CD14-positive monocyte (primary cell): ENCODE results near the gene SLC9C1. TPM values are rescaled to one million over a fixed set of nuclear protein-coding genes. Genes with fewer than 3 reads are reported as not detected.

Experiments used
- DNase-seq, 3 donors: peaks; one replicate each; pipeline ENCODE4 v3.0.0-alpha.2; 2011 to 2022
- H2AFZ ChIP-seq: 2 replicates; pipeline ENCODE4 v1.6.0; 2012; ENCODE audit warnings: mild to moderate bottlenecking, low read depth, low read length, inconsistent platforms; ENCODE audit not compliant: insufficient read depth, poor library complexity, severe bottlenecking
- H3K27ac ChIP-seq, 2 donors: 1 replicate in 1 of 2; 2 replicates in 1 of 2; pipeline ENCODE4 v1.5.1; 2012 to 2013; ENCODE audit warnings: low read length in 2 of 2, control low read depth in 1 of 2, inconsistent platforms in 1 of 2, low read depth in 1 of 2, mild to moderate bottlenecking in 1 of 2
- H3K27me3 ChIP-seq, 2 donors: one replicate each; pipeline versions ENCODE4 v1.6.0 to v1.6.1; 2011 to 2013; ENCODE audit warnings: low read length in 2 of 2; ENCODE audit not compliant: control insufficient read depth in 2 of 2, insufficient read depth in 2 of 2
- H3K36me3 ChIP-seq, 2 donors: replicated peaks in 1 of 2; 1 replicate in 1 of 2; 2 replicates in 1 of 2; pipeline versions ENCODE4 v1.5.1 to v1.6.1; 2012 to 2013; ENCODE audit warnings: low read length in 2 of 2, control low read depth in 1 of 2, inconsistent platforms in 1 of 2, mild to moderate bottlenecking in 1 of 2; ENCODE audit not compliant: insufficient read depth in 2 of 2, control insufficient read depth in 1 of 2
- H3K4me1 ChIP-seq, 2 donors: 1 replicate in 1 of 2; 2 replicates in 1 of 2; pipeline versions ENCODE4 v1.5.1 to v1.6.1; 2012 to 2013; ENCODE audit warnings: low read length in 2 of 2, control low read depth in 1 of 2, inconsistent platforms in 1 of 2, mild to moderate bottlenecking in 1 of 2, moderate library complexity in 1 of 2; ENCODE audit not compliant: insufficient read depth in 2 of 2, control insufficient read depth in 1 of 2
- H3K4me2 ChIP-seq: replicated peaks from 2 replicates; pipeline ENCODE3; 2012; ENCODE audit warnings: low read length, moderate library complexity, mild to moderate bottlenecking; ENCODE audit not compliant: poor library complexity, severe bottlenecking; ENCODE audit errors: extremely low read depth
- H3K4me3 ChIP-seq, 3 experiments: fragments of 200-600 bp in 1 of 3; sonication (generic) in 1 of 3; replicated peaks in 1 of 3; 1 replicate in 2 of 3; 2 replicates in 1 of 3; pipeline ENCODE4 v1.5.1; 2011 to 2013; ENCODE audit warnings: low read length in 3 of 3, mild to moderate bottlenecking in 3 of 3, control low read depth in 2 of 3, low read depth in 2 of 3, inconsistent platforms in 1 of 3, moderate library complexity in 1 of 3
- H3K79me2 ChIP-seq: 2 replicates; pipeline ENCODE4 v1.6.0; 2012; ENCODE audit warnings: mild to moderate bottlenecking, control low read depth, inconsistent platforms, low read length, moderate library complexity; ENCODE audit not compliant: insufficient read depth
- H3K9ac ChIP-seq: 2 replicates; pipeline ENCODE4 v1.6.0; 2017; ENCODE audit warnings: low read length, mild to moderate bottlenecking; ENCODE audit not compliant: insufficient read depth, poor library complexity, severe bottlenecking
- H3K9me3 ChIP-seq, 2 donors: replicated peaks in 1 of 2; 1 replicate in 1 of 2; 2 replicates in 1 of 2; pipeline versions ENCODE4 v1.5.1 to v1.6.1; 2012 to 2013; ENCODE audit warnings: low read length in 2 of 2, control low read depth in 1 of 2; ENCODE audit not compliant: control insufficient read depth in 1 of 2, insufficient read depth in 1 of 2
- H4K20me1 ChIP-seq: 2 replicates; pipeline ENCODE4 v1.6.0; 2012; ENCODE audit warnings: mild to moderate bottlenecking, low read length, control low read depth, moderate library complexity; ENCODE audit not compliant: insufficient read depth
- H3K27ac Mint-ChIP-seq, 7 donors: one replicate each; pipeline ENCODE4 v1.8.0; 2020; ENCODE audit warnings: mild to moderate bottlenecking in 7 of 7, mixed read lengths in 7 of 7, moderate library complexity in 6 of 7, inconsistent platforms in 2 of 7
- H3K27me3 Mint-ChIP-seq, 3 donors: one replicate each; pipeline ENCODE4 v1.8.0; 2021 to 2022; ENCODE audit warnings: low read depth in 3 of 3, mild to moderate bottlenecking in 3 of 3, mixed read lengths in 3 of 3, moderate library complexity in 3 of 3, inconsistent platforms in 1 of 3
- H3K36me3 Mint-ChIP-seq, 2 donors: one replicate each; pipeline ENCODE4 v1.8.0; 2020; ENCODE audit warnings: mixed read lengths in 2 of 2, inconsistent platforms in 1 of 2, mild to moderate bottlenecking in 1 of 2
- H3K4me1 Mint-ChIP-seq: one replicate; pipeline ENCODE4 v1.8.0; 2020; ENCODE audit warnings: mild to moderate bottlenecking, mixed read lengths
- H3K4me3 Mint-ChIP-seq, 2 donors: one replicate each; pipeline ENCODE4 v1.8.0; 2020; ENCODE audit warnings: mild to moderate bottlenecking in 2 of 2, mixed read lengths in 2 of 2, moderate library complexity in 1 of 2
- H3K9me3 Mint-ChIP-seq, 7 donors: one replicate each; pipeline ENCODE4 v1.8.0; 2020 to 2022; ENCODE audit warnings: mixed read lengths in 7 of 7, mild to moderate bottlenecking in 6 of 7, moderate library complexity in 6 of 7, inconsistent platforms in 2 of 7
- CTCF ChIP-seq: fragments of 200-600 bp; IDR thresholded peaks from one replicate; pipeline ENCODE4 v1.8.0; 2022; ENCODE audit warnings: antibody characterized with exemption, mild to moderate bottlenecking
- WGBS: methylation state at CpG from one replicate; pipeline ENCODE4 v1.1.5; 2013; ENCODE audit warnings: missing lambda C conversion rate; ENCODE audit not compliant: insufficient coverage; 5-methylcytosine and 5-hydroxymethylcytosine counted together
- intact Hi-C, 2 donors: fragments of 100-400 bp; cut with micrococcal nuclease; formaldehyde crosslinking; loops; one replicate each; pipeline versions ENCODE4 v1.15.0 to v1.15.1; 2023
- polyA plus RNA-seq, 3 donors: library from polyadenylated mRNA; depleted of rRNA in 1 of 3; unstranded in 2 of 3; stranded (reverse) in 1 of 3; fragments of 300-500 nt in 2 of 3; fragments of >200 nt in 1 of 3; fragmentation: Illumina TruSeq in 2 of 3; gene quantifications; 1 replicate in 2 of 3; 2 replicates in 1 of 3; pipeline ENCODE4 v1.2.3, GENCODE V29; 2012 to 2021

SLC9C1 gene
- polyA plus RNA-seq, 3 donors: not detected

GRCh38 chr3:112122870-112123269 is 171.1 kb downstream of the SLC9C1 start:
- DNase-seq: no peak
- Histone ChIP-seq H3K27me3 (no peaks in the 10 kb centered on the region), H3K27ac (no peak overlapping the region), H4K20me1 (no peaks in the 10 kb centered on the region), H3K36me3 (no peaks in the 10 kb centered on the region), H3K4me1 (peaks cover 36 to 48% of the 10 kb centered on the region in 2 donors), H3K4me3 (no peak overlapping the region), H3K4me2 (no peak overlapping the region), H2AFZ (no peak overlapping the region), H3K79me2 (no peaks in the 10 kb centered on the region), H3K9ac (no peak overlapping the region), H3K9me3 (no peaks in the 10 kb centered on the region)
- H3K9me3 Mint-ChIP-seq: no peaks in the 10 kb centered on the region
- no peak overlapping the region for H3K4me3 Mint-ChIP-seq
- peaks cover 53% of the 10 kb centered on the region for H3K4me1 Mint-ChIP-seq
- peaks cover 0 to 5% (median 2%) of the 10 kb centered on the region in 3 donors for H3K27me3 Mint-ChIP-seq
- peaks cover 0 to 3% of the 10 kb centered on the region in 2 donors for H3K36me3 Mint-ChIP-seq
- no peak overlapping the region for H3K27ac Mint-ChIP-seq
- intact Hi-C loops: loop anchor here in 1 of 2 donors (10.0 kb wide), 1 partner anchor 182 kb away; no protein-coding TSS in a partner anchor
- no peak for TF ChIP-seq CTCF

DNA sequence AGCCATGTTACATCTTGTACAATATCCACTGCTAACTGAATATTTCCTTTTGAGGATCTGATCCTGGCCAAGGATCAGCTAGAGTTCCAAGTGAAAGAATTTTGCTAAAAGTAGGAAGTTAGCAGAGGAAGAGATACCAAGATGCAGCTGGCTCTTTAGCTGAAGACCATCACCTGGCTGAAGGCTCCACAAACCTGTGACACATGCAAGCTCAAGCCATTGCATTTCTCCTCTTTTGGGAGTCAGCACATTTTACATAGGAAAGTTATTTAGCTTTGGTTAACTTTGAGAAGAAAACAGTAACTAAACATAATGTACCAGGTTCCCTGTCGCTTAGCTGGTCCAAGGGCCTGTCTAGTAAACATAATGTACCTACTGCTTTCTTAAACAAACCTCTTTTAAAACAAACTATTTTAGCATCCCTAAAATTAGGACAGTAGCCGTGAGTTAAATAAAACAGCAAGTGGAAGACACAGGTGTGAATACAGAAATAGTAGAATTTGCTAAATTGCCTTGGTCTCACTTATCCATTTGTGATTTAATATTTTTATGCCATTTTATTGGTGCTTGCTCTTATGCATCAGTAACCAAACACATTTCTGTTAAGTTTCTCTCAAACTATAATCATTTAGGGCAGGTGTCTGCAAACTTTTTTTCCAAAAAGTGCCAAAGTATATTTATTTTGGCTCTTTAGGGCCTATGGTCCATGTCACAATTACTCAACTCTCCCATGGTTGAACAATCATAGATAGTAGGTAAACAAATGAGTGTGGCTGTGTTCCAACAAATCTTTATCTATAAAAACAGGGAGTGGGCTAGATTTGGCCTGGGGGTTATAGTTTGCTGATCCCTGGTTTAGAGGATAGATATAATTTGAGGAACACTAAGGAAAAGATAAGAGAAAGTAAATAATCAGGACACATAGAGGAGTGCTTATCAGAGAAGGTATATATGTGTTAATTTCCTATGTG is 172.2 kb downstream of the SLC9C1 start:
- no peak overlapping the region for H2AFZ ChIP-seq
- no peak overlapping the region for H3K4me3 ChIP-seq
- H3K9me3 ChIP-seq: no peaks in the 10 kb centered on the region
- H3K4me2 ChIP-seq: no peak overlapping the region
- H3K27me3 ChIP-seq: no peaks in the 10 kb centered on the region
- H3K27me3 Mint-ChIP-seq: peaks cover 1 to 5% (median 2%) of the 10 kb centered on the region in 3 donors
- H3K4me3 Mint-ChIP-seq: no peak overlapping the region
- no peaks in the 10 kb centered on the region for H3K9me3 Mint-ChIP-seq
- WGBS: no CpG with 5 or more reads among the region's 2 CpGs
- no peaks in the 10 kb centered on the region for H4K20me1 ChIP-seq
- H3K79me2 ChIP-seq: no peaks in the 10 kb centered on the region
- no peaks in the 10 kb centered on the region for H3K36me3 ChIP-seq
- no peak for DNase-seq
- intact Hi-C loops: loop anchor here in 1 of 2 donors (10.0 kb wide), 1 partner anchor 183 kb away; no protein-coding TSS in a partner anchor
- peaks cover 53% of the 10 kb centered on the region for H3K4me1 Mint-ChIP-seq
- no peak for TF ChIP-seq CTCF
- H3K27ac Mint-ChIP-seq: no peak overlapping the region
- H3K4me1 ChIP-seq: peaks cover 40 to 47% of the 10 kb centered on the region in 2 donors
- no peak overlapping the region for H3K27ac ChIP-seq
- H3K36me3 Mint-ChIP-seq: peaks cover 0 to 3% of the 10 kb centered on the region in 2 donors
- no peak overlapping the region for H3K9ac ChIP-seq
